HG02981 (cell line): ENCODE results near the gene TMF1.

ENCODE experiments used
- ATAC-seq: cut with Tn5 transposase; IDR thresholded peaks from one replicate; pipeline ENCODE4 v1.9.1; 2021; ENCODE audit warnings: mild to moderate bottlenecking, moderate library complexity; ENCODE audit not compliant: unreplicated experiment

Gene TMF1

GRCh38 chr3:69081583-69082262 is 29.6 kb upstream of the TMF1 start:
- no peak for ATAC-seq

- ATAC-seq: peak; percentile 48
Observed at GRCh38 chr3:69080233-69080920, 28.2 kb upstream of the TMF1 start, which contains the start of gene UBA3. TSS of gene UBA3 (minus strand) at chr3:69080365. CDS start at chr3:69080353, 12 bp downstream.

GRCh38 chr3:69079269-69080159 is 27.4 kb upstream of the TMF1 start:
- peak; percentile 8 for ATAC-seq

DNA sequence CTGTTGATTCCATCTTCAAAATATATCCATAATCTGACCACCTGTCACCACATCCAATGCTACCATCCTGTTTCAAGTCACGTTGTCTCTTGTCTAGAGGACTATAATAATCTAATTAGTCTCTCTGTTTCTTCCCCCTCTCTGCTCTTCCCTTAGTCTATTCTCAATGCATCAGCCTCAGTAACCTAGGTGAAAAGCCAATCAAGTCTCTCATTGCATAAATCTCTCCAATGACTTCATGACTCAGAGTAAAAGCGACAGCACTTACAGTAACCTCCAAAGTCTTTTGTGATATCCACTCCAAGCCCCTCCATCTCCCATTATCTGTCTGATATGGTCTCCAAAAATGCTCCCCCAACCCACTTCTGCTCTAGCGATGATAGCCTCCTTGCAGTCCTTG is 20.8 kb upstream of the TMF1 start:
- ATAC-seq: no peak

DNA sequence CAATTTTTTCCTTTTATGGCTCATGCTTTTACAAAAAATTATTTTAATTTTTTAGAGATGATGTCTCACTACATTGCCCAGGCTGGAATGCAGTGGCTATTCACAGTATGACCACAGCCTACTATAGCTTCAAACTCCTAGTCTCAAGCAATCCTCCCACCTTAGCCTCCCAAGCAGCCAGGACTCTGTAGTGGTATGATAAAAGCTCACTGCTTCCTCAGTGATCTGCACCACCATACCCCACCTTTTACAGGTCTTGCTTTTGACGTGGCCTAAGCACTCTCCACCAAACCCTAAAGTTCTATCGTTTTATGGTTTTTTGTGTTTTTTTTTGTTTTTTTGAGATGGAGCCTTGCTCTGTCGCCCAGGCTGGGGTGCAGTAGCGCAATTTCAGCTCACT is 14.0 kb upstream of the TMF1 start:
- ATAC-seq: no peak

DNA sequence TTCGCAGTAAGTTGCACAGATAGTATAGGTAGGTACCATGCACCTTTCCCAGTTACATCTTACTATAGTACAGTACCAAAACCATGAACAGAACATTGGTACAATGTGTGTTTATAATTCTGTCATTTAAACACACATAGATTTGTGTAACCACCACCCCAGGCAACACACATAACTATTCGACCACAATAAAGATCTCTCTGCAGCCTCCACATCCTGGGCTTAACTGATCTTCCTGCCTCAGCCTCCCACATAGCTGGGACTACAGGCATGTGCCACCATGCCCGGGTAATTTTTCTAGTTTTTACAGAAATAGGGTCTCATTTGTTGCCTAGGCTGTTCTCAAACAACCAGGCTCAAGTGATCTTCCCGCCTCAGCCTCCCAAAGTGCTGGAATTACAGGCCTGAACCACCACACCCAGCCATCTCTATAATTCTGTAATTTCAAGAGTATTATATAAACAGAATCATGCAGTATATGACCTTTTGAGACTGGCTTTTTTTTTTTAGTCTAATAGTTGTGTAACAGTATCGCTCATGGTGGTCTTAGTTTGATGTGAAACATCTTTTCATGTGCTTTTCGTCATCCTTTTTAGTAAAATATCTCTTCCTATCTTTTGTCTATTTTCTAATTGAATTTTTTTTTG is 13.3 kb upstream of the TMF1 start:
- no peak for ATAC-seq

DNA sequence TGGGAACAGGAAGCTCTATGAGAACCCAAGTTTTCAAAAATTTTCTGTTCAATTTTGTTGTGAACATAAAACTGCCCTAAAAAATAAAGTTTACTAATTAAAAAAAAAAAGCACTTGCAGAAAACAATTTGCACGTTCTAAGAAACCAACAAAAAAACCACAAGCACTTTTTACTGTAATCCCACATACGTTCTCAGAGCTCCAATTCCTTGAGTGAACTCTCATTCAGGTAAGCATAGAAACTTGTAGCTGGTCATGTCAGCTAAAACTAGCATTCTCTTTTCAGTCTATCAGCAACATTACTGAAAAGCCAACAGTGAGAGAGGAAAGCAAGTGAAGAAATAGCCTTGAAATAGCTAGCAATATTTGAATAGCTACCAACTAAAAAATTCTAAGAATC is 11.5 kb upstream of the TMF1 start:
- ATAC-seq: no peak

- no peak for ATAC-seq
Observed at GRCh38 chr3:69059688-69060087, 7.6 kb upstream of the TMF1 start.

- ATAC-seq: no peak
Observed at GRCh38 chr3:69058947-69059224, 6.8 kb upstream of the TMF1 start.

DNA sequence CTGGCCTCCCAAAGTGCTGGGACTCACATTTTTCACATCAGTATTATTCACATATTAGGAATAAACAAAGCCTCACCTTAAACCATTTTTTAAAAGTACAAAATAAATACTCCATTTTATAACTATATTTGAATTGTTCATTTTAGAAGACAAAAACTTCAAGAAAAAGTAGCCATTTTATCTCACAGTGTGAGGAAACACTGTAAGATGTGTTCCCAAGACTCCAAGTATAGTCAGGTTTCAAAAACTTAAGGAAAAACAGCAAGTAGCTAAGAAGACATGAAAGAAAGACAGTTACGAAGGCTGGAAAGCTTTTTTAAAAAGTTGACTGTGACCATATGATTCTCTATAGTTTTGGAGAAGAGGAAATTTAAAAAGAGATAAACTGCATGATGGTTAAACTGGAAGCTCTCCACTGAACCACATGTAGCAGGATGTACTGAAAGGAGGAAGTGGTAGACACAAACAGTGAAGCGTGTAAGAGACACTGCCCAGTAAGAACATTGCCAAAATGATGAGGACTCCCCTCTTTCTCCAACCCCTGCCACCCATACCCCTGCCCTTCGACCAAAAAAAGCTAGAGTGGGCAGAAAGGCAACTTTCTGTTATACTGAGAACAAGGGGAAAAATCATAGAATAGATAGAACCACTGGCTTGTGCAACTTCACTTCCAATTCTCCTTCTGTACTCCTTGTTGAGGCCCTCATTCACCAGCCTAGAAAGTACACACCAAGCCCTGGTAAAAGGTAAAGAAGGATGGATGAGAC is 6.2 kb upstream of the TMF1 start:
- ATAC-seq: peak; percentile 99

GRCh38 chr3:69052472-69052898 is 352 bp upstream of the TMF1 start:
- ATAC-seq: peak; percentile 4

- no peak for ATAC-seq
Observed at GRCh38 chr3:69048990-69049389, 3.1 kb downstream of the TMF1 start.

DNA sequence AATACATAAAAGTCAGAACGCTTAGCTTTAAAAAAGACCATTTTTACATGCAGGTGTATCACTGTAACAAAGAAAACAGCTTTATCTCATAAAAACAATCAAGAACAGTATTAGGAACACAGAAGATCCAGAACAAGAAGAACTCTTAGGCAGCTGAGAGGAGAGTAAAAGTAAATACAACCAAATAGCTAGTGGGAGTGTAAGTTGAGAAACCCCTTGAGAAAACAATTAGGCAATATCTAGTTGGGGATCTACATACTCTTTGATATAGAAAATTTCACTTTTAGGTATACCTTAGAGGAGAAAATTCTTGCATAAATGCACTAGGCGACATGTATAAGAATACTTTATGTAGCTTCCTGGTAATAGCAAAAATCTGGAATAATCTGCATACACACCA is 7.5 kb downstream of the TMF1 start:
- no peak for ATAC-seq

DNA sequence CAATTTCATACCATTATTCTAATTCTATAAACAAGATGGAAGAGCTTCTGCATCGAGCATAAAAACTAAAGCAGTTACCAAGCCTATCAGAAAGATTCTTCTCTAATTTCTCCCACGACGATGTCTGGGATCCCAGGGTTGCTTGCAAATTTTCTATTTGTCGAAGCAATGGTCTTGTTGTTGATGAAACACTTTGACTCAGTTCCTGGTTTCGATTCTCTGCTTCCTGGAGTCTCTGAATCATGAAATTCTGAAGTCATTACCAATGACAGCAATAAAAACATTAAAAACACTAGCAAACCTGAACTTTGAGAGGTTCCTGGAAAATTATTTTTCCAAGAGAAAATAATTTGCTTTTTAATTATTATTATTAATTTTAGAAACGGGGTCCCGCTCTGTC is 18.7 kb downstream of the TMF1 start:
- no peak for ATAC-seq

- ATAC-seq: no peak
Observed at GRCh38 chr3:69032737-69033136, 19.4 kb downstream of the TMF1 start.

GRCh38 chr3:69032142-69032541 is 20.0 kb downstream of the TMF1 start:
- no peak for ATAC-seq

- ATAC-seq: no peak
Observed at GRCh38 chr3:69031635-69032034, 20.5 kb downstream of the TMF1 start.

DNA sequence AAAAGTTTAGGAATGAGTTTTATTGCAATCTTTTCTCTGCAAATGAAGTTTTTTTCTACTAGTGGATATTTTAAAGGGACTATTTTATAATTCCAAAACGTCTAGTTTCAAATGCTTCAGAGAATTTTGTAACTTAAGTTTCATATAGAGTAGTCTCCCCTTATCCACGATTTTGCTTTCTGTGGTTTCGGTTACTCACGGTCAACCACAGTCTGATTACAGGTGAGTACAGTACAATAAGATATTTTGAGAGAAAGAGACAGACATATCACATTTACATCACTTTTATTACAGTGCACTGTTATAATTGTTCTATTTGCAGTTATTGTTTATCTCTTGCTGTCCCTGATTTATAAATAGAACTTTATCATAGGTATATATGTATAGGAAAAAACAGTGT is 31.3 kb downstream of the TMF1 start:
- ATAC-seq: no peak

GRCh38 chr3:69020424-69020823 is 31.7 kb downstream of the TMF1 start:
- ATAC-seq: no peak

- ATAC-seq: no peak
Observed at GRCh38 chr3:69016901-69017300, 35.2 kb downstream of the TMF1 start.

GRCh38 chr3:69016102-69016501 is 36.0 kb downstream of the TMF1 start:
- no peak for ATAC-seq
